ENCODE data around the gene RELN. TPM values are rescaled to one million over a fixed set of nuclear protein-coding genes. Genes with fewer than 3 reads are reported as not detected.

RELN gene
- total RNA-seq, 1 experiment from 2014 or later = 0.10 TPM

- no peaks in the 10 kb centered on the region for H3K9me3 ChIP-seq (ENCODE audit: control insufficient read depth, insufficient read depth, low read depth, low read length)
- in situ Hi-C loops (cut with HindIII; ENCODE audit: low pct_unique_long_range_greater_than_20kb, low sequenced_read_pairs) (no loop called here), intact Hi-C loops (cut with micrococcal nuclease; ENCODE audit: unreplicated experiment) (no loop called here)
- H3K36me3 ChIP-seq (ENCODE audit: control insufficient read depth, insufficient read depth, low read length) = no peaks in the 10 kb centered on the region
- H3K4me3 ChIP-seq (ENCODE audit: low read depth in 2 of 2, low read length in 2 of 2) = no peak overlapping the region
- DNase-seq (ENCODE audit: low read depth, low spot score) (no peak), ATAC-seq (no peak)
- H3K27me3 ChIP-seq (ENCODE audit: control insufficient read depth, insufficient read depth, low read length) = no peaks in the 10 kb centered on the region; the same call in 1 of the 2 replicates
- ChIA-PET CTCF (no interaction called here), POLR2A (no interaction called here)
- TF ChIP-seq SIN3A (IDR thresholded peaks at IDR 0.05; ENCODE audit: borderline replicate concordance, insufficient read depth, low read depth, low read length) = no peak
- no peak for TF ChIP-seq TCF7L2 (IDR thresholded peaks at IDR 0.05; ENCODE audit: low read depth, low read length)
- TF ChIP-seq CTCF (IDR thresholded peaks at IDR 0.05) = no peak
- no peak overlapping the region for H3K27ac ChIP-seq (ENCODE audit: low read length)
- BruUV-seq (replicated peaks) = no TSS peak
- H3K4me1 ChIP-seq (ENCODE audit: control insufficient read depth, insufficient read depth, low read length) = no peaks in the 10 kb centered on the region
Measured at GRCh38 chr7:103712991-103713778, 276.3 kb downstream of the RELN start.

GRCh38 chr7:103711413-103711812 lies 278.0 kb downstream of the RELN start:
- Histone ChIP-seq H3K9me3 (ENCODE audit: control insufficient read depth, insufficient read depth, low read depth, low read length) (no peaks in the 10 kb centered on the region), H3K27ac (ENCODE audit: low read length) (no peak overlapping the region), H3K27me3 (ENCODE audit: control insufficient read depth, insufficient read depth, low read length) (no peaks in the 10 kb centered on the region), H3K4me1 (ENCODE audit: control insufficient read depth, insufficient read depth, low read length) (no peaks in the 10 kb centered on the region), H3K4me3 (ENCODE audit: low read depth in 2 of 2, low read length in 2 of 2) (no peak overlapping the region), H3K36me3 (ENCODE audit: control insufficient read depth, insufficient read depth, low read length) (no peaks in the 10 kb centered on the region)
- ATAC-seq (no peak), DNase-seq (ENCODE audit: low read depth, low spot score) (no peak)
- in situ Hi-C loops (cut with HindIII; ENCODE audit: low pct_unique_long_range_greater_than_20kb, low sequenced_read_pairs) = no loop called here
- CTCF ChIA-PET = no interaction called here
- no TSS peak for BruUV-seq (replicated peaks)
- no peak for TF ChIP-seq TCF7L2 (IDR thresholded peaks at IDR 0.05; ENCODE audit: low read depth, low read length)
- TF ChIP-seq CTCF (IDR thresholded peaks at IDR 0.05) = no peak
- no peak for TF ChIP-seq POLR2AphosphoS5 (IDR thresholded peaks at IDR 0.05; ENCODE audit: low read depth, low read length)
- TF ChIP-seq REST (IDR thresholded peaks at IDR 0.05; ENCODE audit: insufficient read depth in 1 of 2, low read depth in 2 of 2, low read length in 1 of 2) = no peak
- TF ChIP-seq SIN3A (IDR thresholded peaks at IDR 0.05; ENCODE audit: borderline replicate concordance, insufficient read depth, low read depth, low read length) = no peak
- POLR2A ChIA-PET = no interaction called here
- intact Hi-C loops (cut with micrococcal nuclease; ENCODE audit: unreplicated experiment) = no loop called here

Measured in Panc1 (cell line).